Mucosa of stomach (tissue), 1 donor: ENCODE measurements around the gene TTC9.

Experiments
- H3K27me3 ChIP-seq: one replicate; pipeline ENCODE4 v1.7.0; 2013; ENCODE audit warnings: mild to moderate bottlenecking, low read length; ENCODE audit not compliant: control insufficient read depth, insufficient read depth
- H3K36me3 ChIP-seq: one replicate; pipeline ENCODE4 v1.7.0; 2013; ENCODE audit warnings: low read length; ENCODE audit not compliant: control insufficient read depth, insufficient read depth
- H3K4me1 ChIP-seq: one replicate; pipeline ENCODE4 v1.7.0; 2013; ENCODE audit warnings: mild to moderate bottlenecking, low read length; ENCODE audit not compliant: control insufficient read depth, insufficient read depth
- H3K4me3 ChIP-seq: one replicate; pipeline ENCODE4 v1.7.0; 2013; ENCODE audit warnings: low read length
- H3K9ac ChIP-seq: one replicate; pipeline ENCODE4 v1.7.0; 2013; ENCODE audit warnings: mild to moderate bottlenecking, low read length, moderate library complexity
- H3K9me3 ChIP-seq: one replicate; pipeline ENCODE4 v1.7.0; 2013; ENCODE audit warnings: mild to moderate bottlenecking, low read length, moderate library complexity; ENCODE audit not compliant: control insufficient read depth
- donor health status: Pancreatic carcinoma.

Gene TTC9

GRCh38 chr14:70622111-70622712, 19.5 kb upstream of the TTC9 start:
- H3K4me3 ChIP-seq = no peak overlapping the region
- H3K4me1 ChIP-seq = no peaks in the 10 kb centered on the region
- H3K36me3 ChIP-seq = no peaks in the 10 kb centered on the region
- no peaks in the 10 kb centered on the region for H3K9me3 ChIP-seq
- H3K27me3 ChIP-seq = no peaks in the 10 kb centered on the region
- H3K9ac ChIP-seq = no peak overlapping the region

- H3K9me3 ChIP-seq = no peaks in the 10 kb centered on the region
- H3K4me3 ChIP-seq = no peak overlapping the region
- no peaks in the 10 kb centered on the region for H3K36me3 ChIP-seq
- H3K4me1 ChIP-seq = no peaks in the 10 kb centered on the region
- H3K9ac ChIP-seq = no peak overlapping the region
- H3K27me3 ChIP-seq = no peaks in the 10 kb centered on the region
These were observed 16.7 kb upstream of the TTC9 start for GRCh38 chr14:70624972-70625371.

- no peaks in the 10 kb centered on the region for H3K4me1 ChIP-seq
- H3K4me3 ChIP-seq = no peak overlapping the region
These were observed 9.8 kb upstream of the TTC9 start for GRCh38 chr14:70631948-70632347.

GRCh38 chr14:70635971-70636595, 5.6 kb upstream of the TTC9 start:
- Histone ChIP-seq H3K27me3 (peaks cover 8% of the 10 kb centered on the region), H3K4me1 (peaks cover 5% of the 10 kb centered on the region), H3K36me3 (no peaks in the 10 kb centered on the region), H3K9ac (no peak overlapping the region), H3K9me3 (no peaks in the 10 kb centered on the region), H3K4me3 (no peak overlapping the region)

More at GRCh38 chr14:70631948-70632347, 9.8 kb upstream of the TTC9 start:
- no peak overlapping the region for H3K9ac ChIP-seq
- no peaks in the 10 kb centered on the region for H3K27me3 ChIP-seq
- H3K9me3 ChIP-seq = no peaks in the 10 kb centered on the region
- no peaks in the 10 kb centered on the region for H3K36me3 ChIP-seq

GRCh38 chr14:70638416-70638815, 3.3 kb upstream of the TTC9 start:
- H3K4me3 ChIP-seq = no peak overlapping the region
- peaks cover 10% of the 10 kb centered on the region for H3K4me1 ChIP-seq
- H3K36me3 ChIP-seq = no peaks in the 10 kb centered on the region
- no peaks in the 10 kb centered on the region for H3K9me3 ChIP-seq
- no peak overlapping the region for H3K9ac ChIP-seq
- peaks cover 13% of the 10 kb centered on the region for H3K27me3 ChIP-seq

- Histone ChIP-seq H3K9ac (peak overlapping the region; percentile 13), H3K4me3 (peak overlapping the region; percentile 54), H3K9me3 (no peaks in the 10 kb centered on the region), H3K4me1 (peaks cover 17% of the 10 kb centered on the region), H3K27me3 (peaks cover 13% of the 10 kb centered on the region), H3K36me3 (no peaks in the 10 kb centered on the region)
These were observed 673 bp upstream of the TTC9 start for GRCh38 chr14:70640938-70641547.

GRCh38 chr14:70642303-70643235, 853 bp downstream of the TTC9 start:
- Histone ChIP-seq H3K4me3 (no peak overlapping the region), H3K27me3 (peaks cover 13% of the 10 kb centered on the region), H3K9ac (peak overlapping the region; percentile 72), H3K9me3 (no peaks in the 10 kb centered on the region), H3K4me1 (peaks cover 17% of the 10 kb centered on the region), H3K36me3 (no peaks in the 10 kb centered on the region)

GRCh38 chr14:70643967-70644366, 2.3 kb downstream of the TTC9 start:
- H3K9me3 ChIP-seq = no peaks in the 10 kb centered on the region
- H3K9ac ChIP-seq = no peak overlapping the region
- H3K27me3 ChIP-seq = peaks cover 13% of the 10 kb centered on the region
- H3K36me3 ChIP-seq = no peaks in the 10 kb centered on the region
- no peak overlapping the region for H3K4me3 ChIP-seq
- peaks cover 17% of the 10 kb centered on the region for H3K4me1 ChIP-seq

- H3K4me1 ChIP-seq = peaks cover 13% of the 10 kb centered on the region
- no peaks in the 10 kb centered on the region for H3K9me3 ChIP-seq
- H3K27me3 ChIP-seq = peaks cover 6% of the 10 kb centered on the region
- H3K4me3 ChIP-seq = no peak overlapping the region
- H3K9ac ChIP-seq = no peak overlapping the region
- no peaks in the 10 kb centered on the region for H3K36me3 ChIP-seq
These were observed 4.2 kb downstream of the TTC9 start for GRCh38 chr14:70645892-70646291.

- Histone ChIP-seq H3K9me3 (no peaks in the 10 kb centered on the region), H3K4me1 (peaks cover 12% of the 10 kb centered on the region), H3K27me3 (peaks cover 5% of the 10 kb centered on the region), H3K36me3 (no peaks in the 10 kb centered on the region), H3K9ac (no peak overlapping the region), H3K4me3 (no peak overlapping the region)
These were observed 5.0 kb downstream of the TTC9 start for GRCh38 chr14:70646705-70647104.

- Histone ChIP-seq H3K27me3 (no peaks in the 10 kb centered on the region), H3K4me1 (peaks cover 8% of the 10 kb centered on the region), H3K4me3 (no peak overlapping the region), H3K9ac (no peak overlapping the region), H3K36me3 (no peaks in the 10 kb centered on the region), H3K9me3 (no peaks in the 10 kb centered on the region)
These were observed 6.6 kb downstream of the TTC9 start for GRCh38 chr14:70648346-70648745.

GRCh38 chr14:70649803-70650202, 8.1 kb downstream of the TTC9 start:
- H3K9me3 ChIP-seq = no peaks in the 10 kb centered on the region
- H3K36me3 ChIP-seq = no peaks in the 10 kb centered on the region
- H3K9ac ChIP-seq = no peak overlapping the region
- H3K4me1 ChIP-seq = no peaks in the 10 kb centered on the region
- H3K27me3 ChIP-seq = no peaks in the 10 kb centered on the region
- H3K4me3 ChIP-seq = no peak overlapping the region
